ENCODE results near the gene CNN2.
"Not testable (repeated sequence)": the region's sequence is repeated elsewhere in the genome, so short reads cannot be mapped to it uniquely, and the experiment has no call there.

The CNN2 gene

GRCh38 chr19:1012334-1012733, 14.1 kb upstream of the CNN2 start:
- no peak for DNase-seq

DNA sequence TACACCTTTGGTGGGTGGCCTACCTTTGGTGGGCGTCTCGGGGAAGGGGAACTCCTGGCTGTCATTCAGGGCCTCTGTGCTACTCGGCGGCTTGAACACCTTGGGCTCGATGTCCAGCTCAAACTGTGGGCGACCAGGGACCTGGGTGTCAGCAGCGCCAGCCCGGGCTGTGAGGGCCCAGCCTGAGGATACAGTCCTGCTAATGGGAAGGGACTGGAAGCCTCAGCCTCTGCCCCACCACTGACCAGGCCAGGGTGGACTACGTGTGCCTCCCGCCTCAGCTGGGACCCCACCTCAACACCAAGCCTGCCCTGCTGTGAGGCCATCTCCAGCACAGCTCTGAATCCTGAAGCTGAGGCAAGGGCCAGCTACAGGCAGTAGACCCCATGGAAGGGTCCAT, 13.2 kb upstream of the CNN2 start:
- DNase-seq = no peak

GRCh38 chr19:1014161-1015060, 12.0 kb upstream of the CNN2 start:
- DNase-seq = no peak

DNA sequence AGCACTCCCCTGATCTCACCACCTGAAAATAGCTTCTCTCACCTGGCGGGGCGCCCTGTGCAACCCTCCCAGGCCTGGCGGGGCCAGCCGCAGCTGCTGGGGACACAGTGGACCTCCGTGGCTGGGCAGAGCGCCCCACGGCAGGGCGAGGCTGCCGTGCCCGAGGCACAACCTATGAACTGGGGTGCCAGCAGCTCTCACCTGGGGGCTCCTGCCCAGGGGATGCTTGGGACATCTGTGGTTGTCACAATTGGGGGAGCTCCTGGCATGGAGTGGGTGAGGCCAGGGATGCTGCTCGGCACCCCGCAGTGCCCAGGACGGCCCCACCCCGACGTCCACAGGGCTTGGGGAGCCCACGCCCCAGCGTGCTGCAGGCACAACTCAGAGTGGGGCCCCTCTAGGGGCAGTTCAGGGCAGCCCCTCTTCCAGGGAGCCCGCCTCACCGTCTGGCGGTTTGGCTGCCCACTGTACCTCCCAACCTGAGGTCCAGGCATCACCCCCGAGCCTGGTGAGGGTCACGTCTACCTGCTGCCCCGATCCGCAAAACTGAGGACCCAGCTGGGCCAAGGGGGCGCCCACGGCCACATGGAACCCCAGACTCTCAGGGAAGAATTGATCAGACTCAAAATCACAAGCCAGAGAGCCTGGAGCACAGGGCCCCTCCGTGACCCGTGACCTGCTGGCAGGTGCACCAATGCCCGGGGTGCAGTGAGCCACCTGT, 11.2 kb upstream of the CNN2 start:
- no peak for DNase-seq

DNA sequence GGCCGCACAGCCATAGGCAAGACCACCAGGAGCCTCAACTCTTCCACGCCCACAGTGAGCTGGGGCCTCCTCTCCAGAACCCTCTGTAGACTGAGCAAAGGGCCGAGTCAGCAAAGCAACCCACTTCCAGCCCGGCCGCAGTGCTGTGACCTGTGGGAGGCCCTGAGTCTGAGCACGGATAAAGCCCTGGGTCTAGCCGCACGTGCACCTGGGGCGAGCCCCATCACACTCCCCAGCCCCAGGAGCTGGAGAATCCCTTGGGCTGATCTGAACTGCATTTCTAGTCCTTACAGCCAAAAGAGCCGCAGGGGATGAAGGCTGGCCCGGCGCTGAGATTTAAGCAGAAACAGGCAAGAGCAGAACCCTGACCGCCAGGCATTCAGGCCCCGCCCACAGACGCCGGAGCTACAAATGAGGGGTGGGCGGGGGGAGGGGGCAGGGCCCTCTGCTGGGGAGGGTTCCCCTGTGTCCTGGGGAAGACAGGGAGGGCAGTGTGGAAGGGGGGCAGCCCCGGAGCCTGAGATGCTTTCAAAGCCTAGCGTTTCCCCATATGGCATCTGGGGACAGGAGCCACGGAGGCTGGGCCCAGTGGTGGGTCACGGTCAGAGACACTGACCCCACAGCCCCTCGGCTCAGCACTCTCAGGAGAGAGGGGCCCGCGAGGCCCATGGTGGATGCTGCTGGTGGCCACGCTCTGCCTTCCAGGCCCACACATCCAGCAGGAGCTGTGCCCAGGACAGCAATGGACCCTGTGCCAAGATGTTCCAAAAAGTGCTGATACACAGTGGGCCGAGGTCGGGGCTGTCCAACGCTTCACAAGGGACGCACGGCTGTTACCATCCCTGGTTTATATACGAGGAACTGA, 10.4 kb upstream of the CNN2 start:
- no peak for DNase-seq

DNA sequence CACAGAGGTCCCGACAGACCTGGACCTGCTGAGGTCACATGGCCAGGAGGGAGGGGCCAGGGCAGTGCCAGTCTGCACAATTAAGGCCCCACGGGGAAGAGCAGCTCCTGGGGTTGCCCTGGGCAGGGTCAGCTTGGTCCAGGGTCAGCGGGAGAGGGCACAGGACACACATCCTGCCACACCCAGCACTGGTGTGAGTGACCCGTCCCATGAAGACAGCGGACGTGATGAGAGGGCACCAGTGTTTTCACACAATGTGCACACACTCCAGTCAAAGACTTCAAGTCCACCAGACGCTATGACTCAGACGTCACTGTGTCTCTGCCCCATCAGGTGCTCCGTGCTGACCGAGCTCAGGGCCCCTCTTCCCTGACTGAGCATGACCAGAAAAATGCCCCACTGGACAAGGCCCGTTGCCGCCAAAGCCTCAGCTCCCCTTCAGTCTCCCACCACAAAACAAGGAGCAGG, 9.7 kb upstream of the CNN2 start:
- DNase-seq = no peak

DNA sequence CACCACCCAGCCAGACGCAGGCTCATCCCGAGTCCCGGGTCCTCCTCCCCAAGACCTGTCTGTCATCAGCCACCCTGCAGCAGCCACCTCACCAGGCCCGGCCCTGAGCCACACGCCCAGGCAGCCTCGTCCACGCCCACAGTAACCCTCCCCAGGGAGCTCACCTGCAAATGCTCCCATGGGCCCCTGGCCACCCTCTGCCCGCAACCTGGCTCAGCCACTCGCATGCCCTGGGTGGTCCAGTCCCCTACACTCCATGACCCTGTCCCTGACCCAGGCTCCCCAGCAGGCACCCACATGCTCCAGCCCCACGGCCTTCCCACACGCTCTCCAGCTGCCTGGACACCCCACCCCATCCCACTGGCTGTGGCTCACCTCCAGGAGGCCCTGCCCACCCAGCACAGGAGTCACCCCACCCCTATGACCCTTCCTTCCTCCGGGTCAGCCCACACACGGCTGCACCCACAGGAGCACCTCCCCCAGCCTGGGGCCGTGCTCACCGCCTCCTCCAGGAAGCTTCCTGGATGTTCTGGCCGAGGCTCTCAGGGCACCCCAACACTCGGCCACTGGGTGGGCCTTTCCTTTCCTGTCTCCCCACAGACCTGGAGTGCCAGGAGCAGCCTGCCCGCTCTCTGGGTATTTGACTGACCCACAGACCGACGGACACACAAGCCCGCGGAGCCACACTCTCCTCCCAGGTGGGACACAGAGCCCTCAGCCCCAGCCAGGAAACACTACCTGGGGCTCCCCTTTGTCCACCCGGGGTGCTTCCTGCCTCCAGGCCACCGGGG, 9.1 kb upstream of the CNN2 start:
- DNase-seq = no peak

- DNase-seq = no peak
Measured at GRCh38 chr19:1017906-1018305, 8.5 kb upstream of the CNN2 start.

DNA sequence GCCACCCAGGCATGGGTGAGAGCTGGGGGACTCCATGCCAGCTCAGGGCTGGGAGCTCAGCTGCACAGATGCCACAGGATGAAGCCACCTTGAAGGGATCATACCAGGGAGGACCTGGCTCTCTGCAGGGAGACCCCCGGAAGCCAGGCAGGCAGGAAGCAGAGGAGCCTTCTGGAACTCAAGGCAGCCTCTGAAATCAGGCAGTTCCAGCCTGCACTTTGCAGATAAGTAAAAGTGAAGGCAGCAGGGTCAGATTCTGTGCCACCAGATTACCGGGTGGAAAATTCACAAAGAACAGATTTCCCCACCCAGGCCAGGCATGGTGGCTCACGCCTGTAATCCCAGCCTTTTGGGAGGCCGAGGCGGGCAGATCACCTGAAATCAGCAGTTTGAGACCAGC, 8.0 kb upstream of the CNN2 start:
- DNase-seq = no peak

DNA sequence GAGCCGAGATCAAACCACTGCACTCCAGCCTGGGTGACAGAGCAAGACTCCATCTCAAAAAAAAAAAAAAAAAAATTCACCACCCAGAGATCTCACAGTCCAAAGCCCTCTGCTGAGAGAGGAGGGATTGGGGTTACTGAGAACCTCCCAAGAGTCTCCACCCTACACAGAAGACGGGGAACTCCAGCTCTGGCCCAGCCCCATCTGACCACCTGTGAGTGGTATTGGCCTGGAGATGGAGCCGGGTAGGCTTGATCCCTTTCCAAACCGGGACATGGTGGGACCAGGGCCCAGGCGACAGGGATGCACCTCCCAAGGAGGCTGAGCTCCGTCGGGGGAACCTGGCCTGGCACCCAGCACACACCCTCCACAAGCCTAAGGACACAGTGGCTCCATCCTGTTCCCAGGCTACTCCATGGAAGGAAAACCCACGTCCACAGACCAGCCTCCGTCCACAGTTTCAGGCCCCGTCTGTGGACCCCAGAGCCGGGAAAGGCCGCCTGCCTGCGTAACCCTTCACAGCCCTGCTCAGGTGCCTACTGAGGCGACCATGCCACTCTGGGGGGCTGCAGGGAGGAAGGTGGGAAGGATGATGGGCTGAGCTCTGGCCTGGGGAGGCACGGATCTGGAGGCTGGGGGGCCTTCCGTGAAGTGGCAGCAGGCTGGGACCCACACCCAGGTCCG, 7.3 kb upstream of the CNN2 start:
- no peak for DNase-seq

DNA sequence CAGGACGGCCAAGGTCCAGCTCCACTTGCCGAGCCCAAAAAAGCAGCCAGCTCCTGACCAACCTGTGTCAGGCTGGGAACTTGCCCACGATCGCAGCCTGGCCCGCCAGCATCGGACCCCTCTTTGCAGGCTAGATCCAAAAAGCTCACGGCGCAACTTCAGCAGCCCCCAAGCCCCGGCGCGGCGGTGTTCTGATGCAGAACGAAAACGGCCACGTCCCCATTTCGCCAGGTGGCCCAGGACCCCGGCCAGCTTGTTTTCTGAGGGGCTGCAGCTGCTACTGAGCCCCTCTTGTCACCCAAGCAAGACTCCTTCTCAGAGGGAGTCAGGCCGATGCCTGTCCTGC, 6.8 kb upstream of the CNN2 start:
- no peak for DNase-seq

- peak; percentile 51 for DNase-seq
Measured at GRCh38 chr19:1019980-1020867, 6.2 kb upstream of the CNN2 start.

GRCh38 chr19:1020868-1021425, 5.5 kb upstream of the CNN2 start, which contains the start of gene TMEM259:
TSS of gene TMEM259 (minus strand) at chr19:1021123. CDS start at chr19:1020996, 127 bp downstream.
- DNase-seq = peak; percentile 97

DNA sequence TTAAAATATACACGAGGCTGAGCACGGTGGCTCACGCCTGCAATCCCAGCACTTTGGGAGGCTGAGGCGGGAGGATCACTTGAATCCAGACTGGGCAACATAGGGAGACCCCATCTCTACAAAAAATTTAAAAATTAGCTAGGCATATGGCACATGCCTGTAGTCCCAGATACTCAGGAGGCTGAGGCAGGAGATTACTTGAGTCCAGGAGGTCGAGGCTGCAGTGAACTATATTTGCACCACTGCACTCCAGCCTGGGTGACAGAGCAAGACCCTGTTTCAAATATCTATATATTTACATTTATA, 2.6 kb upstream of the CNN2 start:
- DNase-seq = not testable (repeated sequence)

DNA sequence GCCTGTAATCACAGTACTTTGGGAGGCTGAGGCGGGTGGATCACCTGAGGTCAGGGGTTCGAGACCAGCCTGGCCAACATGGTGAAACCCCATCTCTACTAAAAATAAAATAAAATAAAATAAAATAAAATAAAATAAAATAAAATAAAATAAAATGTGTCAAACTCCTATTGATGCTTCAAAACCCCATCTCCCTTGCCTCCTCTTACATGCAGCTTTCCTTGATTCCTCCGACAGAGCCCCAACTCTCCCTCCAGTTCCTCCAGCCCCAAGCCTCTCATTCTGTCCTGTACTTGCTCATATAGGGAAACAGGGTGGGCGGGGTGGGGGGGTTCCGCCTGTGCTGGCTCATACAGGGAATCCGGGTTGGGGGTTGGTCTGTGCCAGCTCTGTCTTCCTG, 1.3 kb upstream of the CNN2 start:
- DNase-seq = not testable (repeated sequence)

- DNase-seq = peak; percentile 52
Measured at GRCh38 chr19:1026783-1027649, 608 bp downstream of the CNN2 start.

DNA sequence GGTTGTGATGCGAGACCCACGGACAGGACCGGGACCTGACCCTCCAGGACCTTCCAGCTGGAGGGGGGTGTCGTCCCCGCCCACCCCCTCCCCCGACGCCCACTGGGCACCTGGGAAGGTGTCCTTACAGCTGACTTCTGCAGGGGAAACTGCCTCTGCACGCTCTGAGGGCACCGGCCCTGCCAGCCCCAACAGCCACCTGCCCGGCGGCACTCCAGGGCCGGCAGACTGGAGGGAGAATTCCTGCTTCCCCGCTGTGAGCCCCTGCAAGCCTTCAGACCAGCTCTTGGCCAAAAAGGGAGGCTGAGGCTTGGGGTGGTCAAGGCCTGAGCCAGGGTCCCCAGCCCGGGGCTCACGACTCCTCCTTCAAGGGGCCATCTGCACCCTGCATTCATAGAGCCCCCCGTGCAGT, 1.2 kb downstream of the CNN2 start:
- no peak for DNase-seq

DNA sequence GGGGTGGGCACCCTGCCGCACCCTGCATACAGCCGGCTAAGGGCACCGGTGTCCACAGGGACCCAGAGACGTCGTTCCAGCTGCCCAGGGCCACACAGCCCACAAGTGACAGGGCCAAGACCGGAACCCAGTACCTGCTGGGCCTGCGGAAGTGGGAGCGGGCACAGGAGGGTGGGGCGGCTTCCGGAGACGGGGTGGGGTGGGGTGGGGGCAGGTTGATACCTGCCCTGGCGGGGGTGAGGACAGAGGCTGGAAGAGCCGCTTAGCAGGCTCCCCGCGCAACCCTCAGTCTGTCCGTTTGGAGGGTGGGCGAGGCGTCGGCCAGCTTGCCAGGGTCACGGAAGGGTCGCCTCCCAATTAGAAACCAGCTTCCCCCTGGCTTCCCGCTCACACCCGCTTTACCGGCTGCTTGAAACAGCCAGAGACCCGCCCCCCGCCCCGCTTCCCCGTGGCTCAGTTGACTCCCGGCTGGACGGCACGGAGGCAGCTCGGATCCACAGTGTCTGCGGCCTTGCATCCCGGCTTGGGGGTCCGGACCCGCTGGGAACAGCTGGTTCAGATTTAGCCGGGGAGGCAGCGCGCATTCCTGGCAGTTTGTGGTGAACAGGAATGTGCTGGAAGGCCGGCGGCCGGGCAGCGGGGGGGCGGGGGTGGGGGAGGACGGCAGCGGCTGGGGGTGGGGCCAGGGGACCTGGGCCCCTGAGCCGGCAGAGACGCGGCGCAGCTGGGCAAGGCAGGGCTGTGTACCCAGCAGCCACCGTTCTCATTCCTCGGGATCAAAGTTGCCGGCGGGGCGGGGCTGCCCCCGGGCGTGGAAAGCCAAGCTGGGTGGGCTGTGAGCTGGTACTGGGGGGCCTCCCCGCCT, 1.9 kb downstream of the CNN2 start:
- DNase-seq = peak; percentile 64

Data from stimulated activated CD8-positive, alpha-beta memory T cell treated with anti-CD3 and anti-CD28 coated beads, Interleukin-4, amount 100 ng/mL, for 48 hours (primary cell).